Kidney glomerular epithelial cell (primary cell): ENCODE results near the gene CLSTN1.
"Not testable (repeated sequence)": the region's sequence is repeated elsewhere in the genome, so short reads cannot be mapped to it uniquely, and the experiment has no call there.

ENCODE experiments used
- DNase-seq: peaks from one replicate; lab custom pipeline; 2025; lab: John Stamatoyannopoulos, UW

CLSTN1 gene

GRCh38 chr1:9825093-9826074 lies 1.6 kb upstream of the CLSTN1 start:
- DNase-seq: peak; percentile 88

GRCh38 chr1:9824702-9825089 lies 931 bp upstream of the CLSTN1 start:
- no peak for DNase-seq

- DNase-seq: no peak
Observed at GRCh38 chr1:9823693-9823942, 147 bp downstream of the CLSTN1 start.

GRCh38 chr1:9822897-9823692 lies 670 bp downstream of the CLSTN1 start:
- no peak for DNase-seq

GRCh38 chr1:9822490-9822889 lies 1.3 kb downstream of the CLSTN1 start:
- DNase-seq: no peak

- no peak for DNase-seq
Observed at GRCh38 chr1:9821710-9822109, 2.1 kb downstream of the CLSTN1 start.

GRCh38 chr1:9820521-9820920 lies 3.2 kb downstream of the CLSTN1 start:
- DNase-seq: no peak

GRCh38 chr1:9817734-9818133 lies 6.0 kb downstream of the CLSTN1 start:
- DNase-seq: no peak

GRCh38 chr1:9816199-9816598 lies 7.6 kb downstream of the CLSTN1 start:
- no peak for DNase-seq

GRCh38 chr1:9815150-9815549 lies 8.6 kb downstream of the CLSTN1 start:
- no peak for DNase-seq

GRCh38 chr1:9814619-9815018 lies 9.1 kb downstream of the CLSTN1 start:
- no peak for DNase-seq

GRCh38 chr1:9811239-9811966 lies 12.4 kb downstream of the CLSTN1 start:
- DNase-seq: no peak

GRCh38 chr1:9809100-9809510 lies 14.7 kb downstream of the CLSTN1 start:
- DNase-seq: peak; percentile 70

GRCh38 chr1:9808459-9808858 lies 15.3 kb downstream of the CLSTN1 start:
- no peak for DNase-seq

- no peak for DNase-seq
Observed at GRCh38 chr1:9807541-9807940, 16.2 kb downstream of the CLSTN1 start.

GRCh38 chr1:9805972-9806371 lies 17.8 kb downstream of the CLSTN1 start:
- DNase-seq: not testable (repeated sequence)

- no peak for DNase-seq
Observed at GRCh38 chr1:9805006-9805508, 18.7 kb downstream of the CLSTN1 start.

GRCh38 chr1:9803003-9803918 lies 20.5 kb downstream of the CLSTN1 start:
- not testable (repeated sequence) for DNase-seq

GRCh38 chr1:9801909-9802308 lies 21.9 kb downstream of the CLSTN1 start:
- DNase-seq: no peak

- DNase-seq: no peak
Observed at GRCh38 chr1:9798236-9799130, 25.3 kb downstream of the CLSTN1 start.
